GM12878 (cell line): ENCODE results near the gene GPR89B. TPM values are rescaled to one million over a fixed set of nuclear protein-coding genes. Genes with fewer than 3 reads are reported as not detected.
"Not testable (repeated sequence)": the region's sequence is repeated elsewhere in the genome, so short reads cannot be mapped to it uniquely, and the experiment has no call there.

Source experiments
- ATAC-seq: fragments of 200-7000 bp; cut with Tn5 transposase; 3 replicates; pipeline ENCODE4 v1.9.1; 2020; ENCODE audit warnings: mild to moderate bottlenecking, moderate library complexity
- BruUV-seq: library from RNA; stranded (reverse); fragments of 400-500 nt; replicated peaks from 2 replicates; lab custom pipeline; 2021; lab: Mats Ljungman, UMichigan
- CTCF ChIA-PET: fragments of 300-600 bp; sonication (Branson Sonifier 250); formaldehyde crosslinking; extraction: SDS; loops from one replicate; lab custom pipeline; 2021; ENCODE audit warnings: inconsistent platforms; lab: Yijun Ruan, JAX
- POLR2A ChIA-PET: fragments of 350-600 bp; formaldehyde crosslinking; extraction: SDS; loops from one replicate; lab custom pipeline; 2021; ENCODE audit warnings: inconsistent platforms; lab: Charles Lee
- RAD21 ChIA-PET: fragments of 300-600 bp; sonication (Branson Sonifier 250); formaldehyde crosslinking; loops from one replicate; lab custom pipeline; 2023; ENCODE audit warnings: antibody characterized with exemption; ENCODE audit not compliant: unreplicated experiment; lab: Charles Lee
- SMC1A ChIA-PET: fragments of 300-600 bp; sonication (Branson Sonifier 250); formaldehyde crosslinking; loops from one replicate; lab custom pipeline; 2023; ENCODE audit not compliant: unreplicated experiment, uncharacterized antibody; lab: Charles Lee
- DNase-seq: peaks from one replicate; pipeline ENCODE4 v3.0.0-alpha.2; 2011; ENCODE audit warnings: low read depth, low spot score
- FAIRE-seq: peaks from 3 replicates; lab custom pipeline; 2011; peaks lifted over from hg19 to GRCh38; lab: Jason Lieb, UNC
- H2AFZ ChIP-seq: 2 replicates; pipeline ENCODE4 v1.6.0; 2011; ENCODE audit warnings: low read depth, low read length, control low read depth; ENCODE audit not compliant: control insufficient read depth
- H3K27ac ChIP-seq: 2 replicates; pipeline ENCODE4 v1.5.1; 2011; ENCODE audit warnings: control low read depth; ENCODE audit not compliant: control insufficient read depth, insufficient read depth
- H3K27me3 ChIP-seq, 2 experiments: replicated peaks in 1 of 2; 2 replicates each; pipeline versions ENCODE4 v1.6.0 to v1.6.1; 2011; ENCODE audit warnings: low read length in 1 of 2; ENCODE audit not compliant: control insufficient read depth in 2 of 2, insufficient read depth in 2 of 2
- H3K36me3 ChIP-seq, 2 experiments: 2 replicates each; pipeline ENCODE4 v1.5.1; 2011; ENCODE audit warnings: low read length in 1 of 2; ENCODE audit not compliant: control insufficient read depth in 2 of 2, insufficient read depth in 2 of 2
- H3K4me1 ChIP-seq: 2 replicates; pipeline ENCODE4 v1.6.1; 2011; ENCODE audit warnings: mild to moderate bottlenecking, low read length, moderate library complexity, mixed read lengths; ENCODE audit not compliant: control insufficient read depth, insufficient read depth
- H3K4me2 ChIP-seq: 2 replicates; pipeline ENCODE4 v1.6.0; 2011; ENCODE audit warnings: control low read depth; ENCODE audit not compliant: control insufficient read depth, insufficient read depth
- H3K4me3 ChIP-seq: fragments of 200-600 bp; sonication (generic); 2 replicates; pipeline ENCODE4 v1.5.1; 2016
- H3K79me2 ChIP-seq: 2 replicates; pipeline ENCODE4 v1.6.0; 2011; ENCODE audit warnings: low read length; ENCODE audit not compliant: control insufficient read depth, insufficient read depth
- H3K9ac ChIP-seq: 2 replicates; pipeline ENCODE4 v1.8.0; 2011; ENCODE audit warnings: low read length, control low read depth, mixed read lengths; ENCODE audit not compliant: control insufficient read depth, insufficient read depth
- H3K9me3 ChIP-seq: replicated peaks from 3 replicates; pipeline ENCODE4 v1.5.1; 2011; ENCODE audit warnings: mild to moderate bottlenecking, low read length; ENCODE audit not compliant: control insufficient read depth, insufficient read depth
- H4K20me1 ChIP-seq: 2 replicates; pipeline ENCODE4 v1.6.0; 2011; ENCODE audit not compliant: control insufficient read depth, insufficient read depth
- WGBS: methylation state at CpG from one replicate; pipeline ENCODE4 v1.1.6; 2016; ENCODE audit warnings: low lambda C conversion rate; ENCODE audit not compliant: insufficient replicate concordance, insufficient coverage; ENCODE audit errors: missing lambda C conversion rate; 5-methylcytosine and 5-hydroxymethylcytosine counted together
- in situ Hi-C: fragments of 300-500 bp; cut with MboI; formaldehyde crosslinking; loops from 9 replicates; pipeline ENCODE4 v1.14.3; 2018; ENCODE audit warnings: mixed read lengths
- intact Hi-C: fragments of 100-400 bp; cut with micrococcal nuclease; formaldehyde crosslinking; loops from one replicate; pipeline ENCODE4 v1.14.2; 2022; ENCODE audit not compliant: unreplicated experiment
- polyA plus RNA-seq, 11 experiments: library from polyadenylated mRNA; depleted of rRNA in 4 of 11; unstranded in 6 of 11; stranded (reverse) in 5 of 11; fragments of >200 nt; fragmentation: Nextera tagmentation in 4 of 11; fragmentation: Illumina TruSeq in 1 of 11; extraction: Ambion mirVana in 4 of 11; extraction: Trizol in 1 of 11; gene quantifications; 1 replicate in 1 of 11; 2 replicates in 10 of 11; pipeline versions ENCODE4 v1.2.1 to v1.2.3, GENCODE V29; 2011 to 2016; ENCODE audit warnings: inconsistent platforms in 2 of 11, missing spikeins in 2 of 11, low read depth in 1 of 11
- total RNA-seq, 4 experiments: library from RNA; depleted of rRNA in 3 of 4; stranded (reverse); fragments of >200 nt in 3 of 4; fragmentation: Illumina TruSeq in 1 of 4; extraction: Trizol in 1 of 4; gene quantifications; 2 replicates each; pipeline versions ENCODE4 v1.2.1 to v1.2.3, GENCODE V29; 2013 to 2021

GPR89B gene
- total and polyA plus RNA-seq, 10 of the 15 experiments (the other 5 are each of a cell fraction or from before 2014, with no cell fraction given) = 7.5 to 28.9 (median 16.6) TPM

DNA sequence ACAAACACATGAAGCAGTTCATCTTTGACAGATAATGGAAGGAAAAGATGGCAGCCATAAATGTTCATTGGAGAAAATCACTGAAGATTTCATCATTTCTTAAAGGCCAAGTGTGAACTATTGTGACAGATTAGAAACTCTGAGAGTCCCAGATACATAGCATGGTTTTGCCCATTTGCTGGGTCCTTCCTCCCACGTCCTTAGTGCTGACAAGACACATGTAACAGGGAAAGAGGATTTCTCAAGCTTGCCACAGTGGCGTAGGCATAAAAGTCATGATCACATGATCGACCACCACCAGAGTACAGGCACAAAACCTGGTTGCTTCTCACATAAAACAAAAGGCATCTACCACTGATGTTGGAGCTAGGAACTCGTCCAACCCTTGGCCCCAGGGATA, 98.8 kb downstream of the GPR89B start:
- H3K27me3 ChIP-seq, H3K9ac ChIP-seq, in situ Hi-C loops, H3K4me3 ChIP-seq, DNase-seq, POLR2A ChIA-PET, H3K9me3 ChIP-seq, H3K27ac ChIP-seq, intact Hi-C loops, RAD21 ChIA-PET, BruUV-seq, H3K4me2 ChIP-seq, H4K20me1 ChIP-seq, SMC1A ChIA-PET, FAIRE-seq, CTCF ChIA-PET, H2AFZ ChIP-seq, H3K36me3 ChIP-seq, ATAC-seq, H3K79me2 ChIP-seq, H3K4me1 ChIP-seq: not testable (repeated sequence)
- WGBS = 50% methylated on average over 2 of the region's 4 CpGs

- CTCF ChIA-PET, H3K36me3 ChIP-seq, in situ Hi-C loops, POLR2A ChIA-PET, H3K79me2 ChIP-seq, intact Hi-C loops, H3K4me2 ChIP-seq, H2AFZ ChIP-seq, H3K9me3 ChIP-seq, ATAC-seq, H3K27ac ChIP-seq, RAD21 ChIA-PET, H3K27me3 ChIP-seq, H3K4me3 ChIP-seq, H4K20me1 ChIP-seq, H3K9ac ChIP-seq, SMC1A ChIA-PET, H3K4me1 ChIP-seq, BruUV-seq, DNase-seq, FAIRE-seq: not testable (repeated sequence)
- 13% methylated on average over 1 of the region's 3 CpGs for WGBS
Observed at GRCh38 chr1:148032247-148032646, 104.0 kb downstream of the GPR89B start.

- H3K27ac ChIP-seq, H2AFZ ChIP-seq, H3K79me2 ChIP-seq, RAD21 ChIA-PET, H3K27me3 ChIP-seq, intact Hi-C loops, FAIRE-seq, H4K20me1 ChIP-seq, POLR2A ChIA-PET, H3K4me2 ChIP-seq, DNase-seq, ATAC-seq, SMC1A ChIA-PET, H3K9ac ChIP-seq, H3K36me3 ChIP-seq, BruUV-seq, H3K4me1 ChIP-seq, H3K4me3 ChIP-seq, CTCF ChIA-PET, H3K9me3 ChIP-seq, in situ Hi-C loops: not testable (repeated sequence)
- WGBS = no CpG with 5 or more reads among the region's 25 CpGs
Observed at GRCh38 chr1:148032690-148033089, 104.5 kb downstream of the GPR89B start.

DNA sequence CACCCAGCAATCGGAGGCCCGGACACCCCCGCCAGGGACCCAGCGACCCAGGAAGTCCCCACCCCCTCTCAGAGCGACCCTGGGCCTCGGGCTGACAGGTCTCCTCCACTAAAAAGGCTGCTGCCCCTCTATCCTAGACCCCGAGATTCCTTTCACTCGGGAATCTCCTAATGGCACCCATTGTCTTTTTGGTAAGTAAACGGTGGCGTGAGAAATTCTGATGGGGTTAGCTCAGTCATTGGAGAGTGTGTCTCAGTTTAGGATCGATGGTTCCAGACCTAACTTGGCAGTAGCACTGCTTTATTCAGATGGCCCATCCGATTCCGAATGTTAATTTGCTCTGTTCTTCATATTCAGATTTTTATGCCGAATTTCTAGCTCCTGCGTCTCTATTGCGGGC, 104.9 kb downstream of the GPR89B start:
- ATAC-seq, H3K4me1 ChIP-seq, H3K27ac ChIP-seq, DNase-seq, H3K9me3 ChIP-seq, H3K4me2 ChIP-seq, RAD21 ChIA-PET, H4K20me1 ChIP-seq, CTCF ChIA-PET, H2AFZ ChIP-seq, BruUV-seq, intact Hi-C loops, FAIRE-seq, SMC1A ChIA-PET, H3K4me3 ChIP-seq, H3K79me2 ChIP-seq, H3K36me3 ChIP-seq, H3K9ac ChIP-seq, in situ Hi-C loops, H3K27me3 ChIP-seq, POLR2A ChIA-PET: not testable (repeated sequence)
- 41% methylated on average over 14 of the region's 16 CpGs for WGBS
